COLO829 (cell line): ENCODE results near the gene PARP1.

Source experiments
- DNase-seq: peaks from one replicate; pipeline ENCODE4 v3.0.0; 2012; ENCODE audit warnings: low spot score

The PARP1 gene

GRCh38 chr1:226405411-226405988 lies 2.4 kb downstream of the PARP1 start:
- DNase-seq = no peak

- DNase-seq = no peak
Measured at GRCh38 chr1:226404904-226405222, 3.0 kb downstream of the PARP1 start.

GRCh38 chr1:226404063-226404903 lies 3.6 kb downstream of the PARP1 start:
- no peak for DNase-seq

GRCh38 chr1:226403201-226404034 lies 4.5 kb downstream of the PARP1 start:
- DNase-seq = peak; percentile 86

GRCh38 chr1:226402739-226403165 lies 5.1 kb downstream of the PARP1 start:
- no peak for DNase-seq

GRCh38 chr1:226401355-226402303 lies 6.3 kb downstream of the PARP1 start:
- no peak for DNase-seq

GRCh38 chr1:226400519-226401354 lies 7.2 kb downstream of the PARP1 start:
- DNase-seq = no peak

- no peak for DNase-seq
Measured at GRCh38 chr1:226397955-226398636, 9.8 kb downstream of the PARP1 start.

- DNase-seq = no peak
Measured at GRCh38 chr1:226397011-226397926, 10.6 kb downstream of the PARP1 start.

- DNase-seq = no peak
Measured at GRCh38 chr1:226395753-226396152, 12.1 kb downstream of the PARP1 start.

GRCh38 chr1:226394462-226394861 lies 13.4 kb downstream of the PARP1 start:
- DNase-seq = no peak

GRCh38 chr1:226390681-226391080 lies 17.2 kb downstream of the PARP1 start:
- DNase-seq = no peak

- DNase-seq = no peak
Measured at GRCh38 chr1:226388131-226388530, 19.8 kb downstream of the PARP1 start.

- no peak for DNase-seq
Measured at GRCh38 chr1:226384717-226385116, 23.2 kb downstream of the PARP1 start.

- no peak for DNase-seq
Measured at GRCh38 chr1:226384040-226384439, 23.9 kb downstream of the PARP1 start.

GRCh38 chr1:226382030-226382429 lies 25.9 kb downstream of the PARP1 start:
- DNase-seq = no peak

GRCh38 chr1:226381226-226381998 lies 26.5 kb downstream of the PARP1 start:
- DNase-seq = no peak

- no peak for DNase-seq
Measured at GRCh38 chr1:226378071-226378470, 29.8 kb downstream of the PARP1 start.
